GM21529 (cell line): Measurements from ENCODE around the gene NDUFS1.
"Not testable (repeated sequence)": the region's sequence is repeated elsewhere in the genome, so short reads cannot be mapped to it uniquely, and the experiment has no call there.

Experiments
- ATAC-seq: cut with Tn5 transposase; IDR thresholded peaks from one replicate; pipeline ENCODE4 v1.9.1; 2021; ENCODE audit not compliant: unreplicated experiment

NDUFS1 gene

DNA sequence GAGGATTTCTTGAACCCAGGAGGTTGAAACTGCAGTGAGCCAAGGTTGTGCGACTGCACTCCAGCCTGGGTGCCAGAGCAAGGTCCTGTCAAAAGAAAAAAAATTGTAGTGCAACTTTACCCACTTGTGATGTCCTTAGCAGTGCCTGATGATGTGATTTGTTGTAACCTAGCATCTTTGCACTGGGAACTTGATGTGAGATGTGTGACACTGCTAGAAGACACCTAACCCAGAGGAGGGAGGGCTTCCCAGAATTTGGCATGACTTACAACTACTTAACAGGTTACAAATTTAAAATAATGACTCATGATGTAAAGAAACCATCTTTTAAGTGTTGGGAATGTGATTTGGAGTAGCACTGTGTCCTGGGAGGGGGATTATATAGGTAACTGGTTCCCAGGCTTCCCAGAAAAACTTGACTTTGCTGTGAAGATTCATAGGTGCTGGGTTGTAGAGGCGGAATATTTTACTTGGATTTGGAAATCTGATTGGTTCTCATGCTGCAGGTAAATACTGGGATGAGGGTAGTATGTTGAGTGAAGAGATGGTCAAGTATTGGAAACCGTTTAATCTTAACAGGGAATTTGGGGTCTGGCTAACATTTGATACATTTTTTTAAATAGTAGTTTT lies 4.1 kb upstream of the NDUFS1 start:
- no peak for ATAC-seq

DNA sequence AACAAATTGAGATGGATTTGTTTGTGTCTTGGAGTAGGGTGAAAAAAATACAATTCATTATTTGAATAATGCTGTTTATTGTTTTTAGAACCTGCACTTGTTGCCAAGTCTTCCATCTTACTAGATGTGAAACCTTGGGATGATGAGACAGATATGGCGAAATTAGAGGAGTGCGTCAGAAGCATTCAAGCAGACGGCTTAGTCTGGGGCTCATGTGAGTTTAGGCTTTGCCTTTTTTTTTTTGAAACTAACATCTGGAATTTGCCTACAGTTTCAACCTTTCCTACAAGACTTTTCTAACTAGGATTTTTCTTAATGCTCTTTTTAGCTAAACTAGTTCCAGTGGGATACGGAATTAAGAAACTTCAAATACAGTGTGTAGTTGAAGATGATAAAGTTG lies 3.2 kb upstream of the NDUFS1 start:
- ATAC-seq, result not testable (repeated sequence)

DNA sequence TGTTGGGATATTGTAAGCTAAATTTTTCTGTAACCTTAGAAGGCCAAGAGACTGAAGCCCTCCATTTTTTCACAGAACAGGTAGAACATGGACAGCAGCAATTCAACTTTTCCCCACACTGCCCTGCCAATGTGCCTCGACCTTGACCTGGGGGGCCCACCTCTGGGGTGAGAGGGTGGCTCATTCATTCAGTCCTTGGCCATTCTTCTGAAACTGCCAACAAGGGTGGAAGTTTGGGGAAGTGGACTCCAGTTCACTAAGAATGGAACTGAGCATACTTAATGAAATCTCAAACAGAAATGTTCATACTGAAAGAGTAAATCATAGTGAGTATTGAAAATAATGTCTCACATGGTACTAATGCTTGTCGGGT lies 1.5 kb upstream of the NDUFS1 start:
- no peak for ATAC-seq

DNA sequence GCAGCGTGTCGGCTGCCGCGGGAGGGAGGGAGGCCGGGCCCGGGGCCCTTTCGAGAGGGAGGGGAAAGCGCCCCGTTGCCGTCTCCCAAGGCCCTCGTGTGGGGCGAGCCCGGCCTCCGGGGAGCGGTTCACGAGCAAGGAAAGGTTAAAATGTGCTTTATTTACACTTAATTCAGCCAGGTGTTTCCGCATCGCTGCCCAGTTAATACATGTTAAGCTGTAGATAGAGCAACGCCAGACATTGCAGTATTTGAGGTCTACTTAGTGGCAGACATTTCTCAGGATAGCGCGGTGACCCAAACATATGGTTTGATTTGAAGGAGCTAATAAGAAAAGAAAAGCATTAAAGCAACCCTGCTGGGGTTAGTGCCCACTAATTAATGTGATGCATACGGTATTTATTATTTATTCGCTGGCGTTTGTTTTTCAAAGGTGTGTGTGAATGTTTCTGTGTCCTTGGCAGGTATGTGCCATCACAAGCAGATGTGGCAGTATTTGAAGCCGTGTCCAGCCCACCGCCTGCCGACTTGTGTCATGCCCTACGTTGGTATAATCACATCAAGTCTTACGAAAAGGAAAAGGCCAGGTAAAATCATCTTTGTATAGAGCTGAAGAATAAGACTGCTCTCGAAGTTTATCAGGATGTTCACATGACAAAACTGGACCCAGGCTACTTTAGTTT lies 1.0 kb upstream of the NDUFS1 start:
- ATAC-seq, result no peak

DNA sequence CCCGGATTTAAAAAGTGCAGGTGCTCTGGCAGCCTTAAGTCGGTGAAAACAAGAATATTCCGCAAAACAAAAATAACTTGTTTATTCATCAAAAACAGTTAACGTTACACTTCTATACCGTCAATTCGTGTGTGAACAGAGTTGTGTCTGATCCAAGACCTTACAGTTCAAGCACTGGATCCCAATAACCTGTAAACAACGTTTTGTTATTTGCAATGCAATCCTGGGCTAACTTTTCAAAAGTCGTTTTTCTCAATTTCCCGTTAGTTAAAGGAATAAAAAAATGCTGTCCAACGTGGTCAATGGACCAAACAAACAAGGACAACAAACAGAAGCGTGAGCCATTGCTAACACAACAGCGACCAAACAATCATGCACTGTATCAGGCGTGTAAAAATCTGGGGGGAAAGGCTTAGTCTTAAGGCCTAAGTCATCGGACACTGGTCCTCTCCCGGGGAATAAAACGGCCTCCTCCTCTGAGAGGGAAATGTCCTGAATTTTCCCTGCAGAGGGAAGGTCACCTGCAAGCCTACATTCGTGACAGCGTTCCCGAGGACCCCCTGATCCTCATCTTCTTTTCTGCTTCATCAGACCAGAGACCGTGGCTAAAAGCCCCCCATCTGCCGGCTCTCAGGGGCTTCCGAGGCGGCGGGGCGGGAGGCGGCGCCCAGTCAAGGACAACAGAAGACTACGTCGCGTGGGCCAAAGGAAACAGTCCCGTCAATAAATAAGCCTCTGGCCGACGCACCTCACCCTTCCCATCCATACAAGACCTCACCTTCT lies 490 bp downstream of the NDUFS1 start:
- peak; percentile 15 for ATAC-seq

DNA sequence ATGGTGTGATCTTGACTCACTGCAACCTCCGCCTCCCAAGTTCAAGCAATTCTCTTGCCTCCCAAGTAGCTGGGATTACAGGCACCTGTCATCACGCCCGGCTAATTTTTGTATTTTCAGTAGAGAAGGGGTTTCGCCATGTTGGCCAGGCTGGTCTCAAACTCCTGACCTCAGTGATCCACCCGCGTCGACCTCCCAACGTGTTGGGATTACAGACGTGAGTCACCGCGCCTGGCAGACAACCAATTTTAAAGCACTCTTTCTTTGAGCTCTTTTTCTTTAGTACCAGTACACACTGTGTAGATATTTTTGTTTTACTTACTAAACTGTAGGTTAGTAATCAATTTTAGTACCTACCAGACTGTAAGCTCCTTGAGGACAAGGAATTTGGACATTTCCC lies 2.2 kb downstream of the NDUFS1 start:
- not testable (repeated sequence) for ATAC-seq

DNA sequence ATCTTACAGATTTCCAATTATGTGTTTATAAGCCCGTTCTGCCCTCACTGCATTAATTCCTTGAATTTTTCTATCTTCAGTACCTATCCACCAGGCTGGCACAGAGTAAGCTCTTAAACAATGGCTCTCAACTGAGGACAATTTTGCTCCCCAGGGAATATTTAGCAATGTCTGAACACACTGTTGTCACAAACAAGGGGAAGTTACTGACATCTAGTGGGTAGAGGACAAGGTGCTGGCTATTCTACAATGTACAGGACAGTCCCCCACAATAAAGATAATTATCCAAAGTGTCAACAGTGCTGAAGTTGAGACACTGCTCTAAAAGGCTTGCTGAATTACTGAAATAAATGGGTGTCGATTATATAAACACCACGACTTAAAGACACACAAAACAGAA lies 5.0 kb downstream of the NDUFS1 start:
- ATAC-seq, result peak; percentile 55

DNA sequence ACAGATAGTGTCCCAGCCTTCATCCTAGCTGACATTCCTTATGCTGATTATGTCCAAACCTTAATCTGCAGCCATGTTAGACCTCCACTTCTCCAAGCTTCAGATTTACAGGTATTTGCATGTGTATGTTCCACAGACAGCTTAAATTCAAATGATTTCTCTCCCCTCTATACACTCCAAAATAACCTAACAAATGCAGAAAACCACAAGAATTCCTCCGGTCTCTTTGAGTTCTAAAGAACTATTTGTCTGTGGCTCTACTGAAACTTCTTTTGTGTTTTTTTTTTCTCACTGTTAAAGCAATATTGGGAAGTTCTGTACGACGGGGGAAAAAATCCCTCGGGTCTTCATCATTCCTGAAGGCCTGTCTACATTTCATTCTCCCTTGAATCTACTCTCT lies 8.6 kb downstream of the NDUFS1 start:
- no peak for ATAC-seq

DNA sequence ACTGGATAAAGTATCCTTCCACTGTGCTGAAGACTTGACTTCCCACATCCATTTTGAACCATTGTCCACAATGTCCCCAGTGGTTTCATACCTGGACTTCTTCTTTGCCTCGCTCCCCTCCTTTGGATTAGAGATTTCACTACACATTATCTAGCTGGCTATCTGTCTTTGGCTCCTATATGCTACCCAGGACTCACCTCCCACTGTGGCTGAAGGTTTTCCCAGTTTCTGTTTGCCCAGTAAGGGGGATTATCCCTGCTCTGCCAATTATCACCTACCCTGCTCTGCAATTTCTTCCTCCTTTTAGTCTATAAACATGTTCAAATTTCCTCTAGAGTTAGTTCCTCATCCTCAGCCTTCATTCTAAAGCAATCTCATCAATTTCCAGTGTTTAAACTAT lies 9.1 kb downstream of the NDUFS1 start:
- ATAC-seq, result no peak

DNA sequence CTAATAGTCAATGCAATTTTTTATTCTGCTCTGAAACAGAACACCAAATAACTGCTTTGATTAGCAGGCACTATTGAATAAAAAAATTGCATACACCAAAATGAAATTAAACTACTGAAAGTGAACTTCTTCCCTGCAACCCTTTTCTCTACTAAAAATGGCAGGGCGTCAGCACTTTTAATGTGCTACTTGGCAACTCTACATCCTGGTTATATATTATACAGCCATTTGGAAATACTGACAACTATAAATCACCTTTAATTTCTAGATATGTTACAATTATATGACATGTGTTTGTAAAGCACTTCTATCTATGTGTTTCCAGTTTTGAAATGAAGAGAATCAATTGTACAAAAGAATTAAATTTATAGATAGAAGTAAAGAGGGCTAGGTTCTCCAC lies 9.9 kb downstream of the NDUFS1 start:
- no peak for ATAC-seq

DNA sequence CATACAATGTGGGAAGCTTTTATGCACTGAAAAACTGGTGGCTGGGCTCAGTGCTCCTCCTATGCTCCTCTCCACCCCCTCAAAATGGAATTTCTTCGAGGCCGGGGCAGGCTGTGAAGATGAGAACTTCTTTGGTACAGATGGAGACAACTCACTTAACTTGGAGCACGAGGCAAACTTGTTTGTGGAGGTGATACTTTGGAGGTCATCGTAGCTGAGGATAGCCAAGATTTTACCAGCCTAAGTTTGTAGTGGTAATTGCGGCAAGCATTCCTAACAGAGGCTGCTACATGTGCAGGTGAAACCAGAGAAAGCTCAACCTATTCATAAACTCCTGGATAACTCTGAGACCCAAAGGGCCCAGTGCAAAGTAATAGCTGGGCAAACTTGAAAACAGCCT lies 13.6 kb downstream of the NDUFS1 start:
- ATAC-seq, result no peak

DNA sequence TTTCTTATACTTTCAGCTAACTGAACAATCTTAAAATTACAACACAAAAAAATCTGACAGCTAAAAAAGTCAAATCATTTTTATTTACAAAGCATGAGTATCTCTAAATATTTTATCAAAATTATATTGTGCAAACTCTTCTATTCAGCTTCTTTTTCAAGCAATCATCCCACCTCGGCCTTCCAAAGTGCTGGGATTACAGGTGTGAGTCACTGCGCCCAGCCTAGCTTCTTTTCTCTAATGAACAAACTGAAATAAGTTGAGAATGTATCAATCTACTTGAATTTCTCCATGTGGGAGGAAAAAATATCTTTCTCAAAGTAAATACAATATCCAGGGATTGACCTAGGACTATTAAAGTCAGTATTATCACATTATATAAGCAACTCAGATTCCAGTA lies 14.9 kb downstream of the NDUFS1 start:
- ATAC-seq, result no peak

DNA sequence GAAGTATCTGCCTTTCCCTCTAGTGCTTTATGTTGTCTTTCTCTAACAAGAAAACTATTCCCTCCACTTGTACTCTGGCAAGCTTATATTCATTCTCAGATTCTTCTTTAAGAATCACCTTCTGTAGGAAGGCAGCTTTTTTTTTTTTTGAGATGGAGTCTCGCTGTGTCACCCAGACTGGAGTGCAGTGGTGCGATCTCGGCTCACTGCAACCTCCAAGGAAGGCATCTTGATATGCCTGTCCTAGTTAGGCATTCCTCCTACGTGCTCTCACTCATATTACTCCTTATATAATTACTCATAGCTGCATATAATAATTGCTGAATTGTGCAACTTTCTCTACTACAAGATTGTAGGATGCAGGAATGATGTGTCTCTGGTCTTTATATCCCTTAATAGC lies 15.8 kb downstream of the NDUFS1 start:
- no peak for ATAC-seq

DNA sequence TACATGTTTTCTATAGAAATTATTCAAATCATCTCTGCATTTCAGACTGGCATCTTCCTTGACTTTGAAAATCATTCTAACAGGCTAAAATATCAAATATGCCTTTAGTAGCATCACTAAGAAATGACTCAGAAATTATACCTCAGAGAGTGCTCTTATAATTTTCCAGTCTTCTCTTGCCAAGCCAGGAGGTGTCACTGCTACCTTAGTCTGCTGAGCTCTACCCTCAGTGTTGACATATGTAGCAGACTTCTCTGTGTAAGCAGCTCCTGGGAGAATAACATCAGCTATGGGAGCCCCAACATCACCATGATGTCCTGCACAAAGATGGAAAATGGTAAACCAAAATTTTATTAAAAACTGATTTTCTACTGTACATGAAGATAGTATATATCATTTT lies 31.6 kb downstream of the NDUFS1 start:
- ATAC-seq, result no peak

DNA sequence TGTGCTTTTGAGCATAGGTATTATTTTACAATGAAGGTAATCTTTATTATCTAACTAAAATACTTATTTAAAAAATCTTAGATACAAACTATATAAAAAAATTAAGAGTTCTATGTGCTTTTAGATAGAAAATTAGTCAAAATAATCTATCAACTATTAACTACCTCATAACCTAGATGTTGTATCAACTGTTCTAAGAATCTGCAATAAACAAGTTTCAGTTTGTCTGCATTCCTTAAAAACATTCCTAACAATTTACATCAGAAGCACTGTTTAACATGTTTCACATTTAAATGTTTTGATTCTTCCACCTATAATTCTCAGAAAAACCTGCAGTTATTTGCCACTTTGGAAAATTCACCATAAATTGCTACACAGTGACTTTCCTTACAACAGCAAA lies 33.3 kb downstream of the NDUFS1 start:
- no peak for ATAC-seq

DNA sequence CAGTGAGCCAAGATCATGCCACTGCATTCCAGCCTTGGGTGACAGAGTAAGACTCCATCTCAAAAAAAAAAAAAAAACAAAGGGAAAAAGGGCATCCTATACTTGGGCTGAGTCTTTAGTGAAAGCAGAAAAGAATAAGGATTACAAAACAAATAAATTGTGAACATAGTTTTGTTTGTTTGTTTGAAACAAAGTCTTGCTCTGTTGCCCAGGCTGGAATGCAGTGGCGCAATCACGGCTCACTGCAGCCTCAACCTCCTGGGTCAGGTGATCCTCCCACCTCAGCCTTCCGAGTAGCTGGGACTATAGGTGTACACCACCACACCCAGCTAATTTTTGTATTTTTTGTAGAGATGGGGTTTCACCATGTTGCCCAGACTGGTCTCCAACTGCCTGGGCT lies 36.7 kb downstream of the NDUFS1 start:
- not testable (repeated sequence) for ATAC-seq

DNA sequence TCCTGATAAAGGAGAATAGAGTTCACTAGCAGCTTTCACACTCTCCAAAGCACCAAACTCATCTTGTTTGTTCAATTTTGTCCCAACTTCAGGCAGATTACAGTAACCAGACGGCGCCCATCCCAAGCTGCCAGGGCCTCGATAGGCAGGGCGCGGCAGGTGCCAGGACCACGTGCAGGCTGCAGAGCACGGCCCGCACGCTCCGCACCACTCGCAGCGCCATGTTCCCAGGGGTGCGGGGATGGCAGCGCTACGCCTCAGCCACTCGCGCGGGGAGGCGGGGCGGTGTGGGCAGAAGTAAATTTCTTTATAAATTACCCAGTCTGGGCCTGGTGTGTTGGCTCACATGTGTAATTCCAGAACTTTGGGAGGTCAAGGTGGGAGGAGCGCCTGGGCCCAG lies 43.0 kb downstream of the NDUFS1 start:
- no peak for ATAC-seq

DNA sequence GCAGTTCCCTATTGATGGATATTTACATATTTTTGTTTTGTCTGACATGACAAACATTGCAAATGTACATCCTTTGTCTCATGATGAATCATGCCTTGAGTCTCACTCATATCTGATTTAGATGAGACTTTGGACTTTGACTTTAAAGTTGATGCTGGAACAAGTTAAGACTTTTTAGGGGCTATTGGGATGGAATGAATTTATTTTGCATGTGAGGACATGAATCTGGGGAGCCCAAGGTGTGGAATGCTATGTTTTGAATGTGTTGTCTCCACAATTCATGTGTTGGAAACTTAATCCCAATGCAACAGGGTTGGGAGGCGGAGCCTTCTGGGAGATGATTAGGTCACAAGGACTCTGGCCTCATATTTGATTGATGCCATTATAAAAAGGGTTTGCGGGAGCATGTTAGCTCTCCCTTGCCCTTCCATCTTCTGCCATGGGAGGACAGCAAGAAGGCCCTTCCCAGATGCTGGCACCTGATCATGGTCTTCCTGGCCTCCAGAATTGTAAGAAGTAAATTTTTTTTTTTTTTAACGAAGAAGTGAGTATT lies 44.1 kb downstream of the NDUFS1 start:
- no peak for ATAC-seq

DNA sequence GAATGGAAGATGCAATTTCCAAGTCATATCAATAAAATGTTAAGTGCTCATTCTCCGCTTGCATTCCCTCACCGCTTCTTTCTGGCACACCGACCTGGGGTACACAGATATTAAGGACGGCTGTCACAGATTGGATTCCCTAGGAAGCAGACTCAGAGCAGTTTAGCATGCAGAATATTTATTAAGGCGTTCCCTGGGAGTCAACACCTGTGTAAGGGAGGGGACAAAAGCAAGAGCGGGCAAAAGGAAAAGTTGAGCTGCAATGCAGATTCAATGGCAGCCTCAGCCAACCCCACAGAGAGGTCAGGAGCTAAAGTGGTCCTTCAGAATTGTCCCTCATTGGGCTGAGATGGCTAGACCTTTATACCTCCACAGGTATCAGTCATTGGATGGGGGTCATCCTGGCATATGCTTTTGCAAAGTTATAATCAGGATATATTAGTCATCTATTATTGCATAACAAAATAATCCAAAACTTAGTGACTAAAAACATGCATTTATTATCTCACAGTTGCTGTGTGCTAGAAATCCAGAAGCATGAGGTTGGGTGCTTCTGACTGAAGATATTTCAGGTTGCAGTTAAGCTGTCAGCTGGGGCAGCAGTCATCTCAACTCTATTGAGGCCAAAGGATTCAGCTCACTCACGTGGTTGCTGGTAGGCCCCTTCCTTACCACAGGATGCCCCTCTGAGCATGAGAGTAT lies 46.2 kb downstream of the NDUFS1 start:
- ATAC-seq, result no peak

DNA sequence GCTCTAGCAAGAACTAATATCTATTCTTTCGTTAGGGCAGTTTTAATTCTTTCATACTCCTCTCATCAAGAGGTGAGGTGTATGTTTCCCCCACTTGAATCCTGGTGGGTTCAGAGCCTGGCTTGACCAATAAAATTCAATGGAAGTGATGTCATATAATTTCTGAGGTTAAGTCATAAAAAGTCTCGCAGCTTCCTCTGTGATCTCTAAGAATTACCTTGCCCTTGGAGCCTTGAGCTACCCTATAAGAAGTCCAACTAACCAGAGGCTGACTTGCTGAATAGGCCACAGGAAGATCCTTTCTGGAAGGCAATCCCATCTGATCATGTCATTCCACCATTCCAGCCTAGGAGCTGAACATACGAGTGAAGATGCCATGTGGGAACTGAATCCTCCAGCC lies 47.1 kb downstream of the NDUFS1 start:
- no peak for ATAC-seq

DNA sequence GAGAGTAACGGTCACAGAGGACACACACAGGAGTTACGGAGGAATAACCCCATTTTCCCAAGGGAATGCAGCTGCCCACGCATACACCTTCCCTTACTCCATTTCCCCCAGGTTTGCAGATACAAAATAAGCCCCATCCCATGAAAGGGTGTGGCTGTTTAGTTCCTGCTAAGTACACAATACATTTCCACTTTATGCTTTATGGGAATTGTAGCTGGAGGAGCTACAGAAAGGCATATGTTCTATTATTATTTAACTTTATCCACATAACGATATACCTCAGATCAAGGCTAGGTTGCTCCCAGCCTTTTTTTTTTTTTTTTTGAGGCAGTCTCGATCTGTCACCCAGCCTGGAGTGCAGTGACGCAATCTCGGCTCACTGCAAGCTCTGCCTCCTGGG lies 50.5 kb downstream of the NDUFS1 start:
- ATAC-seq, result no peak
